B cell (primary cell): ENCODE measurements around the gene CYB5B. TPM values are rescaled to one million over a fixed set of nuclear protein-coding genes. Genes with fewer than 3 reads are reported as not detected.
A peak's percentile ranks its signal among the peaks of the same experiment; 100 is the strongest.

Source experiments
- ATAC-seq: fragments of 200-7000 bp; cut with Tn5 transposase; one replicate; pipeline ENCODE4 v1.10.0; 2021; ENCODE audit warnings: low read depth, mild to moderate bottlenecking, moderate number of reproducible peaks, moderate library complexity
- CTCF ChIA-PET: fragments of 350-600 bp; sonication (Branson Sonifier 250); formaldehyde crosslinking; loops from one replicate; lab custom pipeline; 2021; ENCODE audit warnings: antibody characterized with exemption, inconsistent platforms; lab: Charles Lee
- POLR2A ChIA-PET: fragments of 350-600 bp; sonication (Branson Sonifier 250); formaldehyde crosslinking; loops from one replicate; lab custom pipeline; 2021; ENCODE audit warnings: antibody characterized with exemption; lab: Charles Lee
- DNase-seq: peaks from one replicate; pipeline ENCODE4 v3.0.0; 2013
- H2AFZ ChIP-seq: 2 replicates; pipeline ENCODE4 v1.6.1; 2012; ENCODE audit warnings: mild to moderate bottlenecking, low read depth, low read length; ENCODE audit not compliant: insufficient read depth, poor library complexity, severe bottlenecking
- H3K27ac ChIP-seq, 2 donors: 1 replicate in 1 of 2; 2 replicates in 1 of 2; pipeline ENCODE4 v1.5.1; 2012 to 2013; ENCODE audit warnings: low read length in 2 of 2, mild to moderate bottlenecking in 2 of 2, moderate library complexity in 1 of 2
- H3K27me3 ChIP-seq, 4 experiments: fragments of 200-600 bp in 1 of 4; sonication (generic) in 1 of 4; replicated peaks in 1 of 4; 1 replicate in 2 of 4; 2 replicates in 2 of 4; pipeline versions ENCODE4 v1.6.1 to v1.7.0; 2013 to 2016; ENCODE audit warnings: low read length in 3 of 4, mild to moderate bottlenecking in 2 of 4, mixed read lengths in 1 of 4, moderate library complexity in 1 of 4; ENCODE audit not compliant: insufficient read depth in 4 of 4, control insufficient read depth in 3 of 4; ENCODE audit errors: control extremely low read depth in 1 of 4
- H3K36me3 ChIP-seq, 2 experiments: replicated peaks in 1 of 2; 1 replicate in 1 of 2; 2 replicates in 1 of 2; pipeline versions ENCODE4 v1.6.1 to v1.7.1; 2013; ENCODE audit warnings: low read length in 1 of 2; ENCODE audit not compliant: insufficient read depth in 2 of 2, control insufficient read depth in 1 of 2; ENCODE audit errors: control extremely low read depth in 1 of 2, extremely low read depth in 1 of 2
- H3K4me1 ChIP-seq, 2 donors: fragments of 200-600 bp in 1 of 2; sonication (generic) in 1 of 2; 1 replicate in 1 of 2; 2 replicates in 1 of 2; pipeline versions ENCODE4 v1.5.1 to v1.6.1; 2013 to 2017; ENCODE audit warnings: low read length in 2 of 2; ENCODE audit not compliant: control insufficient read depth in 2 of 2, insufficient read depth in 2 of 2
- H3K4me2 ChIP-seq: replicated peaks from 2 replicates; pipeline ENCODE3; 2012; ENCODE audit warnings: mild to moderate bottlenecking, low read depth, low read length; ENCODE audit not compliant: poor library complexity, severe bottlenecking
- H3K4me3 ChIP-seq, 5 experiments: fragments of 200-600 bp in 1 of 5; sonication (generic) in 1 of 5; 1 replicate in 3 of 5; 2 replicates in 2 of 5; pipeline versions ENCODE4 v1.5.1 to v1.7.0; 2011 to 2016; ENCODE audit warnings: low read length in 4 of 5, mild to moderate bottlenecking in 4 of 5, low read depth in 2 of 5, control low read depth in 1 of 5, moderate library complexity in 1 of 5; ENCODE audit not compliant: insufficient read depth in 1 of 5; ENCODE audit errors: control extremely low read depth in 1 of 5, extremely low read depth in 1 of 5
- H3K79me2 ChIP-seq: fragments of 200-600 bp; sonication (generic); one replicate; pipeline ENCODE4 v1.6.0; 2016; ENCODE audit warnings: low read length; ENCODE audit not compliant: control insufficient read depth, insufficient read depth
- H3K9ac ChIP-seq: fragments of 200-600 bp; sonication (generic); 2 replicates; pipeline ENCODE4 v1.6.1; 2017; ENCODE audit warnings: mild to moderate bottlenecking, low read length, moderate library complexity
- H3K9me3 ChIP-seq, 3 donors: one replicate each; pipeline versions ENCODE4 v1.6.1 to v1.7.1; 2013; ENCODE audit warnings: low read length in 2 of 3; ENCODE audit not compliant: control insufficient read depth in 2 of 3, insufficient read depth in 1 of 3; ENCODE audit errors: control extremely low read depth in 1 of 3
- H4K20me1 ChIP-seq: 2 replicates; pipeline ENCODE4 v1.6.0; 2012; ENCODE audit warnings: mild to moderate bottlenecking, low read length; ENCODE audit not compliant: insufficient read depth, control insufficient read depth, poor library complexity, severe bottlenecking
- H3K27ac Mint-ChIP-seq: one replicate; pipeline ENCODE4 v1.8.0; 2021; ENCODE audit warnings: mixed read lengths
- H3K27me3 Mint-ChIP-seq: one replicate; pipeline ENCODE4 v1.8.0; 2021; ENCODE audit warnings: mixed read lengths
- H3K4me1 Mint-ChIP-seq: one replicate; pipeline ENCODE4 v1.8.0; 2021; ENCODE audit warnings: mixed read lengths
- H3K4me3 Mint-ChIP-seq: one replicate; pipeline ENCODE4 v1.8.0; 2021; ENCODE audit warnings: mixed read lengths
- H3K9me3 Mint-ChIP-seq: one replicate; pipeline ENCODE4 v1.8.0; 2022; ENCODE audit warnings: mixed read lengths; ENCODE audit not compliant: insufficient read depth
- EZH2 ChIP-seq: IDR thresholded peaks from 2 replicates; pipeline ENCODE4 v1.6.1; 2012; ENCODE audit warnings: borderline replicate concordance, low read depth, mild to moderate bottlenecking, moderate library complexity, low read length; ENCODE audit not compliant: insufficient read depth, poor library complexity, severe bottlenecking
- WGBS: methylation state at CpG from one replicate; pipeline ENCODE4 v1.1.5; 2013; ENCODE audit warnings: missing lambda C conversion rate; ENCODE audit not compliant: insufficient coverage; 5-methylcytosine and 5-hydroxymethylcytosine counted together
- intact Hi-C: fragments of 100-400 bp; cut with micrococcal nuclease; formaldehyde crosslinking; loops from one replicate; pipeline ENCODE4 v1.10.0; 2022
- polyA plus RNA-seq: library from polyadenylated mRNA; depleted of rRNA; stranded (reverse); fragments of >200 nt; gene quantifications from 2 replicates; pipeline ENCODE4 v1.2.3, GENCODE V29; 2012
- total RNA-seq, 2 donors: library from RNA; stranded (reverse); fragments of 120-200 nt in 1 of 2; gene quantifications; 1 replicate in 1 of 2; 2 replicates in 1 of 2; pipeline versions ENCODE4 v1.2.3 to v1.2.4, GENCODE V29; 2013 to 2022
- TF ChIP-seq, protein P1 (sequence below): fragments of 200-600 bp; IDR thresholded peaks from one replicate; pipeline ENCODE4 v1.8.0; 2022; ENCODE audit warnings: antibody characterized with exemption, mild to moderate bottlenecking

CYB5B gene
- total and polyA plus RNA-seq, 2 donors (not counting 1 experiment from before 2014, with no cell fraction given), result 21.5 to 64.7 TPM

- ATAC-seq, result no peak
- Histone ChIP-seq H3K9me3 (no peaks in the 10 kb centered on the region), H3K27me3 (no peaks in the 10 kb centered on the region), H3K79me2 (no peaks in the 10 kb centered on the region), H3K4me2 (no peak overlapping the region), H2AFZ (no peak overlapping the region), H3K4me1 (peaks cover 0 to 6% of the 10 kb centered on the region in 2 donors), H4K20me1 (no peaks in the 10 kb centered on the region), H3K4me3 (no peak overlapping the region), H3K9ac (no peak overlapping the region), H3K27ac (no peak overlapping the region), H3K36me3 (no peaks in the 10 kb centered on the region)
- WGBS, result no CpG with 5 or more reads among the region's 1 CpG
- DNase-seq, result no peak
- Mint-ChIP-seq H3K9me3 (no peaks in the 10 kb centered on the region), H3K27me3 (no peaks in the 10 kb centered on the region), H3K27ac (no peak overlapping the region), H3K4me1 (peaks cover 12% of the 10 kb centered on the region), H3K4me3 (no peak overlapping the region)
- intact Hi-C loops, result no loop called here
- ChIA-PET POLR2A (no interaction called here), CTCF (interaction anchor here (1.0 kb wide), 1 partner anchor 81 kb away, joined by 3 read pairs; no protein-coding TSS in a partner anchor)
- TF ChIP-seq, protein P1, sequence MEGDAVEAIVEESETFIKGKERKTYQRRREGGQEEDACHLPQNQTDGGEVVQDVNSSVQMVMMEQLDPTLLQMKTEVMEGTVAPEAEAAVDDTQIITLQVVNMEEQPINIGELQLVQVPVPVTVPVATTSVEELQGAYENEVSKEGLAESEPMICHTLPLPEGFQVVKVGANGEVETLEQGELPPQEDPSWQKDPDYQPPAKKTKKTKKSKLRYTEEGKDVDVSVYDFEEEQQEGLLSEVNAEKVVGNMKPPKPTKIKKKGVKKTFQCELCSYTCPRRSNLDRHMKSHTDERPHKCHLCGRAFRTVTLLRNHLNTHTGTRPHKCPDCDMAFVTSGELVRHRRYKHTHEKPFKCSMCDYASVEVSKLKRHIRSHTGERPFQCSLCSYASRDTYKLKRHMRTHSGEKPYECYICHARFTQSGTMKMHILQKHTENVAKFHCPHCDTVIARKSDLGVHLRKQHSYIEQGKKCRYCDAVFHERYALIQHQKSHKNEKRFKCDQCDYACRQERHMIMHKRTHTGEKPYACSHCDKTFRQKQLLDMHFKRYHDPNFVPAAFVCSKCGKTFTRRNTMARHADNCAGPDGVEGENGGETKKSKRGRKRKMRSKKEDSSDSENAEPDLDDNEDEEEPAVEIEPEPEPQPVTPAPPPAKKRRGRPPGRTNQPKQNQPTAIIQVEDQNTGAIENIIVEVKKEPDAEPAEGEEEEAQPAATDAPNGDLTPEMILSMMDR, result no peak
- TF ChIP-seq EZH2, result no peak
Observed at GRCh38 chr16:69476920-69477443, 52.6 kb downstream of the CYB5B start.

DNA sequence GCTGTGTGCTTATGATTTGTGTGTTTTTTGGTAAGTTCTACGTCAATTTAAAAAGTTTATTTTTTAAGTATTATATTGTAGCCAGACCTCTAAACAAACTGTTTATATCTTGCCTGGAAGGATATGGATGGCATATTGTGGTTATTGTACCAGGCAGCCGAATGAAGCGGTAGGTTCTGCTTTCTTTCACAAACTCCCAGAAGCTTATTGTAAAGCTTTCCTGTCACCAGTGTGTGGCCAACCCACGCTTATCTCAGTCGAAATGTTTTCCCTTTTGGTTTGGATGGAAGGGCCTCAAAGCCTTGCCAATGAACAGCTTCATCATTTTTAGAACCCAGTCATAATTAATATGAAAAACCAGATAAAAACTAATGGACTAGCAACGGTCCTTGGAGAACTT, 53.1 kb downstream of the CYB5B start:
- DNase-seq (no peak), ATAC-seq (no peak)
- no peaks in the 10 kb centered on the region for H3K9me3 Mint-ChIP-seq
- intact Hi-C loops, result no loop called here
- H3K27me3 ChIP-seq, result no peaks in the 10 kb centered on the region
- H3K4me1 ChIP-seq, result peaks cover 0 to 6% of the 10 kb centered on the region in 2 donors
- H3K4me3 ChIP-seq, result no peak overlapping the region
- H3K27me3 Mint-ChIP-seq, result no peaks in the 10 kb centered on the region
- H3K4me3 Mint-ChIP-seq, result no peak overlapping the region
- H2AFZ ChIP-seq, result no peak overlapping the region
- WGBS, result no CpG with 5 or more reads among the region's 6 CpGs
- CTCF ChIA-PET, result interaction anchor here (1.0 kb wide), 1 partner anchor 81 kb away, joined by 3 read pairs; no protein-coding TSS in a partner anchor
- no peak overlapping the region for H3K27ac ChIP-seq
- no peak overlapping the region for H3K9ac ChIP-seq
- POLR2A ChIA-PET, result no interaction called here
- TF ChIP-seq, protein P1, result no peak
- TF ChIP-seq EZH2, result no peak
- H4K20me1 ChIP-seq, result no peaks in the 10 kb centered on the region
- no peaks in the 10 kb centered on the region for H3K9me3 ChIP-seq
- H3K36me3 ChIP-seq, result no peaks in the 10 kb centered on the region
- no peak overlapping the region for H3K27ac Mint-ChIP-seq
- peak overlapping the region; percentile 7 for H3K4me2 ChIP-seq
- H3K4me1 Mint-ChIP-seq, result peaks cover 11% of the 10 kb centered on the region
- no peaks in the 10 kb centered on the region for H3K79me2 ChIP-seq
